ENCODE data around the gene IDH3B. TPM values are rescaled to one million over a fixed set of nuclear protein-coding genes. Genes with fewer than 3 reads are reported as not detected.
"Not testable (repeated sequence)": the region's sequence is repeated elsewhere in the genome, so short reads cannot be mapped to it uniquely, and the experiment has no call there.

Gene IDH3B
- total RNA-seq, 1 donor from 2014 or later, result 51.6 TPM

DNA sequence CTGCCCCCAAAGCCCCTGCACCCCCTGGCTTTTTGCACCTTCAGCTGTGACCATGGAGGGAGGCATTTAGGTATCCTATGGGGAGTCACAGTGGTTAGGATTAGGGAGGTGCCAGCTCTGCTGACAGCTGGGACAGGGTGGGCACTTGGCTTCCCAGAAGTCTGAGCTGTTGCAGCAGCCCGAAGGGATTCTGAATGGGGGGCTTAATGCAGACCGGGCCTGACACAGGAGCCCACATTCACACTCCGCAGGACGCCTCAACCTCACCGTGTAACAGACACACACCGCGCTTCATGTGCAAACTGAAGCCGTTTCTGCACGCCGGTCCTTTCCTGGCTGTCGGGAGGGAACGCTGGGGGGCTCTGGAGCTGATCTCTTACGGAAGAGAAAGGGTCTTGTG is 30.5 kb upstream of the IDH3B start:
- DNase-seq, result no peak

DNA sequence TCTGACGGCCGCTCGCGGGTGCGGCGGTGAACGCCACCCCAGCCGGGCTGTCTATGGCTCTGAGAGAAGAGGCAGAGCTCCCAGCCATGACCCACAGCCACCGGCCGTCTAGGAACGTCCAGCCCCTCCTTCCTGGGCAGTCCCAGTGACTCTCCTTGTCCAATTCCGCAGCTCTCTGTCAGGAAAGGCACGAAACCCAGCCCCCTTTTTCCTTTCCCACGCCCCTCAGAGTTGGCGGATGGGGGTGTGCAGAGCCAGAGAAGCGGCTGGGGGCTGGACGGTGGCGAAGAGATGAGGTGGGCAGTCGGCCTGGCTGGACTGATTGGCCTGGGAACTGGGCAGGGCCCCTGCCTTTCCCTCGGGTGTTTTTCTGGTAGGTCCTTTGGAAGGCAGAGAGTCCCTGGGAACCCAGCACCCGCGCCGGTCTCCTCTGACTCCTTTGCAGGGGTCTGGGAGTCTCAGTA is 30.0 kb upstream of the IDH3B start:
- no peak for DNase-seq

DNA sequence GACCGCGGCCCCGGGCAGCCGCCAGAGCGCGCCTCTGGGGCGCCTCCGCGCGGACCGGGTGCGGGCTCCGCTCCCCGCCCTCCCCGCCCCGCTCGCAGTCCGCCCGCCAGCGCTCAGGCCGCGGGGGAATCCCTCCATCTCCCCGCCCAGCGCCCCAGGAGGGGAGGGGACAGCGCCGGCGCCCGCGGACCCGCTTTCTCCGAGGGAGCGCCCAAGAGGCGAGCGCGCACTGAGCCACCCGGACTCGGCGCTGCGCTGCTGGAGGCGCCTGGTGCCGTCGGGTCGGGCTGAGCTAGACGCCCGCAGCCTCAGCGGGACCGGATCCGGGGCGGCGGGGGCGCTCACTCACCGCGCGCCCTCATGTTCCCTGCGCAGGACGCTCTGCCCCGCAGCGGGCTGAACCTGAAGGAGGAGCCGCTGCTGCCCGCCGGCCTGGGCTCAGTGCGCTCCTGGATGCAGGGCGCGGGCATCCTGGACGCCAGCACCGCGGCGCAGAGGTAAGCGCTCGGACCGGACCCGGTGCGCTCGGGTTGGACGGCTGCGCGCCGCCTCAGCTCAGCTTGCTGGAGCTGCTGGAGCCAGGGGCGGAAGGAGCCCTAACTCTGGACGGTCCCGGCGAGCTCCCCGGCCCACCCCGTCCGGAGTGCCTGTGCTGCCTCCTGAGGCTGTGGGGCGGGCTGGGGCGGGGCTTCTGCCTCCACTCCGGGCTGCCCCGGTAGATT is 29.4 kb upstream of the IDH3B start:
- no peak for DNase-seq

DNA sequence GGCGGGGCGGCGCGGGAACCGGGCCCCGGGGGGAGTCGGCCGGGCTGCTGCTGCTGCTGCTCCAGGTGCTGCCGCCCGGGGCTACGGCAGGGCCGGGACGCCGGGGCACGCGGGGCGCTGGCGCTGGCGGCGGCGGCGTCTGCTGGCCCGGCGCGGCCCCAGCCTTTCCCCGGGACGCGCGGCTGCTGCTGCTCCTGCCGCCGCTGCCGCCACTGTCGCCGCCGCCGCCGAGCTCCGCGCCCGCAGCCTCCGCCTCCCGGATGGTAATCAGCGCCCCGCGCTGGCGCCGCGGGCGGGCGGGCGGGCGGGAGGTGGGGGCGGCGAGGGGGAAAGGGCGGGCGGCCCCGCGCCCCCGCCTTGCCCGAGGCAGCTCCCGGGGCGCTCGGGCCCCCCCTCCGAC is 28.9 kb upstream of the IDH3B start:
- DNase-seq, result no peak

DNA sequence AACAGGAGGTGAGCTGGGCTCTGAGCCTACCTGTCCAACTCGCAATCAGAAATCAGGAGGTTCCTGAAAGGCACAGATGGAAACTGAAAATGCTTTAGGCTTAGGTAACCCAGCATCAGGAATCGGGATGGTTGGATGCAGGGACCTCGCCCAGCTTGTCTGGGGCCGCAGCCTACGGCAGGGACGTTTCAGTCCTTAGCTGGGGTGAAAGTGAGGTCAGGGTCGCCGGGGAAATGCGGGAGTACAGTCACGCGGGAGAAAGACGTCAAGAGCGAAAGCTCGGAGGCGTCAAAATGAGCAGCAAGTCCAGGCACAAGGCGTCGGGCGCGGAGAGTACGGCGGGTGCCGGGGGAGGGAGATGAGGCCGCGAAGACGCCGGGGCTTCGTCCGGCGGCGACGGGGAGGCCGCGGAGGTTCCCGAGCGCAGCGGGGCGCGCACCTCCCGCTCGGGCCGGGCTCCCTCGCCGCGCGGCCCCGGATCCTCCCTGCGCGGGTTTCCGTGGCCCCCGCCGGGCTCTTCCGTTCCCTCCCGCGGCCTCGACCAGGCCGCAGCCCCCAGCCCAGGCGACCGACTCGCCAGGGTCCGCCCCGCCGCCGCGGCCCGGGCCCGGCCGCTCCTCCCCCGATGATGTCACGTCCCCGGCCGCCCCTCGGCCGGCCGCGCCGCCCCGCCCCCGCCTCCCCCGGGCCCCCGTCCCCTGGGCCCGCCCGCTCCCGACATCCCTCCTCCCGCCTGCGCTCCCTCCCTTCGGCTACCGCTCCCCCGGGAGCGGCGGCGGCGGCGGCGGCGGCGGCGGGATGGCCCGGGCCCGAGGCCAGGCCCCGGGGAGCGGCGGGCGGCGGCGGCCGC is 28.2 kb upstream of the IDH3B start, which contains the start of gene EBF4:
EBF4 (plus strand) TSS at position 745 of the 850 bp plus-strand sequence. CDS start 866 bp downstream, outside the sequence.
- no peak for DNase-seq

DNA sequence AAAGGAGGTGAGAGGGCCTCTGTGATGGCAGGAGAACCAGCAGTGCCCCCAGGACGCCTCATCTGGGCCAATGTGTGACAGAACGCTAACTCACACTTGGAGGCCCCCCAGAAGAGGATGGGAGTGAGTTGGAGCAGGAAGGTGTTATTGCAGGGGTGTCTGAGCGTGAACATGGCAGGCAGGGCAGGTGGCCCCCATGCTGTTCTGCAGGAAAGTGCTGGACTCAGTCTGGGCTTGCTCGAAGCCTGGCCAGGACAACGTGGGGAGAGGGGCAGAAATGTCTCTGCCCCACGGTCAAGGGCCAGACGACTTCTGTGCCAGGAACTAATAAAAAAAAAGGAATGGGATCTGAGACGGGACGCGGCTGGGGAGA is 27.6 kb upstream of the IDH3B start:
- no peak for DNase-seq

DNA sequence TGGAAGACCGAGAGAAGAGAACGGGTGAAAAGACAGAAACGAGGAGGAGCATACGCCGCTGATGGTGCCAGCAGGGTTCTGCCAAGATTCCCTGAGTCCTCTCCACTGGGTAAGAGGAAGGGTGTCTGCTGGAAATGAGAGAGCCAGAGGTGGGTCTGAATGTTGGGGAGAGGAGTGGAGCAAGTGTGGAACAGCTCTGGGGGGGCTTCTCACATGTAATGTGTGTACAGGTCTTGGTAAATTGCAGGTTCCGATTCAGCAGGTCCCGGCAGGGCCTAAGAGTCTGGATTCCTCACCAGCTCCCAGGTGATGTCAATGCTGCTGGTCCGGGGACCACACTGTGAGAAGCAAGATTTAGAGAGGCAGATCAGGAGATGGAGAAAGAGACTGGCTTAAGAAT is 27.1 kb upstream of the IDH3B start:
- DNase-seq, result no peak

DNA sequence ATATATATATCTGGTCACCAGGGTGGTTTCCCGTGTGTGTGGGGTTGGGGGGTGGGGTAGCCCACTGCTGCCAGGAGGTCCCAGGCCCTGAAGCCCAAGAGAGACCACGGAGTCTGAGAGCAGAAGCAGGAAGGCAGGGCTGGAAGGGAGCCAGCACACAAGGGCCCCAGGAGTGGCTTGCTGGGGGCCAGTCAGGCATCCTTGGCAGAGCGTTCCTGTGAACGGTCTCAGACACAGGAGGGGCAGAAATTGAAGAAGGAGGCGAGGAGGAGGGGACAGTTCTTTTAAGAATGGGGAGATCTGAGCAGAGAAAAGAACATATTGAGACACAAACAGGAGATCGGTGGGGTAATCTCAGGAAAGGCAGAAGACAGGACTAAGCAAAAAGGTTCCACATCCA is 26.7 kb upstream of the IDH3B start:
- DNase-seq, result no peak

DNA sequence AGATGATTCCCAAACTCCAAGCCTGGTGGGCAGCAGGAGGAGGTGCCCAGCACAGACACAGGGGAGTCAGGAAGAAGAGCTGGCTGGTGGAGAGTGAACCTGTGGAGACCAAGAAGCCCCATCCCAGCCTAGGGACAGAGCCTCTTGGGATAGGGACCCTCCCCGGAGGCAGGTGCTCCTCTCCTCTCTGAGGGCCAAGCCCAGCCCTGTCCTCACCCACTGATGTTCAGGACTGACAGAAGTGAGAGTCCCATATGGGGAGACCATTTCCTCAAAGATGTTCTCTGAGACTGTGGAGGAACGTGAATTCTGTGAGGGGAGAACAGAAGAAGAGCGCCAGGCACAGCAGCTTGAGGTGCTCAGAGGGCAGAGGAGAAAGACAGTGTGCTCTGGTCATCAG is 26.2 kb upstream of the IDH3B start:
- DNase-seq, result no peak

DNA sequence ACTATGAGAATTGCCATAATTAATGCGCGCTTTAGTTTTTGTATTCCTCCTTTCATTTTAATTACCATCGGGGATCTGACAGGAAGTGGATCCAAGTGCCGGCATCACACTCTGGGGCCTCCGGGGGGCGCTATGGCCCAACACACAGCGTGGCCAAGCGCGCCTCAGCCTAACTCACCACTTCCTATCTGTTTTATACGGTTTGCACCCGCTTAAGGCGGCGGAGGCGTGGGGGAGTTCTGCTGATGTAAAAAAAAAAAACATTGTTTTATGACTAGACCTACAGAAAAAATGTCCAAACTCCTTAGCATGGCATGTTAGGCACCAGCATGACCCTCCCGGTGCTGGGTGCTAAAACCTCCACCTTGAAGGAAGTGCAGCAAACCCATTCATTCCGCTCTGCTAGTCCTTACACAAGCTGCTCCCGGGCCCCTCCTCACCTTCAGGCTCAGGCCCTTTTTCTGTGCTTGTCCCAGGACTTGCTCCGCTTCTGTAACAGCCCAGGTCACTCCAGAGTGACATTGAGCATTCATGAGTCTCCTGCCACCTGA is 24.1 kb upstream of the IDH3B start:
- peak; percentile 23 for DNase-seq

DNA sequence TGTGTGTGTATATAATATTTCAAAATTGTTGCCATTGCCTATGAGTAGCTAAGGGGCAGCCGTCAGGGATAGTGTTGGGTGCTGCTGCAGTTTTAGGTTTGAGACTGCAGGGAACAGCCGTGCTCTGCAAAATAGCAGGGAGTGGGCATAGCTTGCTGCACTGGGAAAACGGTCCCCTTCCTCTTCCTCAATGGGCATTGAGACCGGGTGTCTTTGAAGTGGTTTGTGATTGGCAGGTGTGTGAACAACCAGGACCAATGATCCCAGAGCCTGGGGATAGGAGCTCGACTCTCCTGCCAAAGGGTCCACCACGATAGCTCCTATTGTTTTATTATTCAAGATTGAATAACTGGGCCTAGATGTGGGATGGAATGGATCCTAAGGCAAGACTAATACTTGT is 23.5 kb upstream of the IDH3B start:
- DNase-seq, result no peak

DNA sequence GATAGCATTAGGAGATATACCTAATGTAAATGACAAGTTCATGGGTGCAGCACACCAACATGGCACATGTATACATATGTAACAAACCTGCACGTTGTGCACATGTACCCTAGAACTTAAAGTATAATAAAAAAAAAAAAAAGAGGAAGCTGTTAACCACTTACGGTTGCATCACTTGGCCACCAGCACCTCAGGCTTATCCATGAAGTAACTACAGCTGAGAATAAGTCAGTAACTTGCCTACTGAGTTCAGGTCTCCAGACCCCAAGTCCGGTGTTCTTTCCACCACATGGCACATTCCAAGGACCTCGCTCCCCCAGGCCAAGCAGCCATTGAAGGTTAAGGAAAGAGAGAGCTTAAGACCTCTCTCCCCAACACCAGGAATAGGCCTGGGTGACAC is 20.8 kb upstream of the IDH3B start:
- DNase-seq, result not testable (repeated sequence)

DNA sequence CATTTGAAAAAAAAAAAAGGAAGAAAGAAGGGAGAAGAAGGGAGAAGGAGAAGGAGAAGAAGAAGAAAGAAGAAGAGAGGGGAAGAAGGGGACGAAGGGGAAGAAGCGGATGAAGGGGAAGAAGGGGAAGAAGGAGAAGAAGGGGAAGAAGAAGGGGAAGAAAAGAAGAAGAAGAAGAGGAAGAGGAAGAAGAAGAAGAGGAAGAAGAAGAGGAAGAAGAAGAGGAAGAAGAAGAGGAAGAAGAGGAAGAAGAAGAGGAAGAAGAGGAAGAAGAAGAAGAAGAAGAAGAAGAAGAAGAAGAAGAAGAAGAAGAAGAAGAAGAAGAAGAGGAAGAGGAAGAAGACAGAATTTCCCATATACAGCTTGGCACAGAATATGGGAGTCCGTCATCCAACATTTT is 18.0 kb upstream of the IDH3B start:
- not testable (repeated sequence) for DNase-seq

DNA sequence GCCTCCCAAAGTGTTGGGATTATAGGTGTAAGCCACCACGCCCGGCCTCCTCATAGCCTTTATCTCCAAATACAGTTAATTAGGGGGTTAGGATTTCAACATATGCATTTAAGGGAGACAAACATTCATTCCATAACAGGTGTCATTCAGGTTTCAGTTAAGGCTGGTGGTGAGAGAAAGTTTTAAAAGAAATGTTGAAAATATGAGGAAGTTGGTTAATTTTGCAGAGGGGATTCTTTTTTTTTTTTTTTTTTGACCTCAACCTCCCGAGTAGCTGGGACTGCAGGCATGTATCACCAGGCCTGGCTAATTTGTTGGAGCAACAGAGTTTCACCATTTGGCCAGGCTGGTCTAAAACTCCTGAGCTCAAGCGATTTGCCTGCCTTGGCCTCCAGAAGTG is 16.0 kb upstream of the IDH3B start:
- DNase-seq, result no peak

DNA sequence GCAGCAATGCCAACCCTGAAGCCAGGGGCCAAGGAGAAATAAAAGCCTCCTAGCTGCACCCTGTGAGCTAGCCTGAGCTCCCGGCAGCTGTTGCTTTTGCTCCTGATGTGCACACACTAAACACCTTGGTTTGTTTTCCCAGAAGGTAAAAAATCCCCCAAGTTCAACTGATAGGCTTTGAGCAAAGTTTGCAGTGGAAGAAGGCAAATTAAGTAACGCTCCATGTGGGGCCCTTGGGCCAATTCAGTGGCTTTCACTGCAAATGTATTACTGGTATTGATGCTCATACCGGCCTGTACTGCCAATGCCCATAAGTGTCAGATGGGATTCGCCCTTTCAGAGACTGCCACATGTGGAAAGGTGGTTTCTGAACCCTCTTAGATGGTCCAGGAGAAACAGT is 9.4 kb upstream of the IDH3B start:
- DNase-seq, result no peak

DNA sequence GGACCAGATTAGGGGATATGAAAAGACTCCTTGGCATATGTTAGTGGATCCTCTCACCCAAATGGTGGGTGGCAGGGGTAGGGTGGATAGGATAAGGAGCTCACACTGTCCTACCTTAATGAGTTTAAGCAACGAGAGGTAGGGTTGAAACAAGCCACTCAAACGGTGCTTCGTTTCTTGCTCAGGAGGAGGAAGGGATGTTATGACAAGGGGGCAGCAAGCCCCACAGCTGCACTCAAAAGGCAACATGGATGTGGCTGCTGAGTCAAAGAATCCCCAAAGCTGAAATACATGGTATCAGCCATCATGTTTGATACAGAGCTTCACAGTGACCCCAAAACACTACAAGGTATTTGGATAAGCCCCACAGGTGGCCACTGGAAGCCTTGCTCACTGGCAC is 8.4 kb upstream of the IDH3B start:
- no peak for DNase-seq

DNA sequence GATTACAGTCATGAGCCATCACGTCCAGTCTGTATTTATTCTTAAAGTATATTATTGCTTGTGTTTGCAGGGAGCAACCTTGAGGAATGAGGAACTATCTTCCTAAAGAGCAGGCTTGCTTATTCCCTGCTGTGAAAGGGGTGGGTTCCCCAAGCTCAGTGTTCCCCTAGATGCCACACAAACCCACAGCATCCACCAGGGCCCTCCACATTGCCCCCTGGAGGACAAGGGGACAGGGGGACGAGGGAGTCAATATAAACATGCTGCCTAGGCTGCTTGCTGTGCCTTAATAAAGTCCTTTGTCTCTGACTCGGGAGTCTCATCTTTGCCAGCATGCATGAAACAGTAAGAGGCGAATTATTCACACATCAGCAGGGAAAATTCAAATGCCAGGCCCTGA is 8.0 kb upstream of the IDH3B start:
- DNase-seq, result no peak

DNA sequence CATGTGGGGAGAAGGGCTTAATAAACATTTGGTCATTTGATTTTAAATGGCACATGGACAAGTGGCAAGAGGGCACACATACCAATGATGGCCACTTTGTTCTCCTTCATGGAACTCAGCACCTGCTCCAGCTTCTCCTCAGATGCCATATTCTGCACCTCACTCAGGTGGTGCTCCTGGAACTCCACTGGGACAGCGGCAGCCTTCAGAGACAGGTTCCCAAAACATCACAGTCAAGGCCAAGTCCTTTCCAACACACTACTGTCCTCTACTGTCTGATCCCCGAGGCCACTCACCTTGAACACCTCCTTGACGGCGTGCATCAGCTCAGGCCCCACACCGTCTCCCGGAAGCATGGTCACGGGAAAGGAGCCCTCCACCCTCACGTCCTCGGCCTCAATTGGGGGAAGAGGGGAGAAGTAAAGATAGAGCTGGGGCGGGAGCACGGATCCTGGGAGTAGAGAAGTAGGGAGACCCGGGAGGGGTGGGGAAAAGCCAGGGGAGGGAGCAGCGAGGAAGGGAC is 591 bp downstream of the IDH3B start:
- DNase-seq, result no peak

DNA sequence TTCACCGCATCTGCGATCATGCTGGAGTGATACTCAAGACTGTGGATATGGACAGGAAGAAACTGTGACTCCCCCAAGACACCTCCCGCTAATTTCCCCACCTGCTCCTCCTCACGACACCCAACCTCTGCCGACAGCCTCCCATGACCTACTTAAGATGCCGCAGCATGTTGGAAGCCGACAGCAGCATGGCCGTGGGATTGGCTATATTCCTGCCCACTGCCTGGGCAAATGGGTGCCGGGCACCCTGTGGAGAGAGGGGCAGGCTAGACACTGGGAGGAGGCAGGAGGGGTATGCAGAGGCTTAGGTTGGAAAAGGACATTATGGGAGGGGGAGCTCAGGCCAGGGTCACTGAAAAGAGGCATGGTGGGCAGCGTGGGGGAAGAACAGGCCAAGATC is 4.5 kb downstream of the IDH3B start:
- no peak for DNase-seq

DNA sequence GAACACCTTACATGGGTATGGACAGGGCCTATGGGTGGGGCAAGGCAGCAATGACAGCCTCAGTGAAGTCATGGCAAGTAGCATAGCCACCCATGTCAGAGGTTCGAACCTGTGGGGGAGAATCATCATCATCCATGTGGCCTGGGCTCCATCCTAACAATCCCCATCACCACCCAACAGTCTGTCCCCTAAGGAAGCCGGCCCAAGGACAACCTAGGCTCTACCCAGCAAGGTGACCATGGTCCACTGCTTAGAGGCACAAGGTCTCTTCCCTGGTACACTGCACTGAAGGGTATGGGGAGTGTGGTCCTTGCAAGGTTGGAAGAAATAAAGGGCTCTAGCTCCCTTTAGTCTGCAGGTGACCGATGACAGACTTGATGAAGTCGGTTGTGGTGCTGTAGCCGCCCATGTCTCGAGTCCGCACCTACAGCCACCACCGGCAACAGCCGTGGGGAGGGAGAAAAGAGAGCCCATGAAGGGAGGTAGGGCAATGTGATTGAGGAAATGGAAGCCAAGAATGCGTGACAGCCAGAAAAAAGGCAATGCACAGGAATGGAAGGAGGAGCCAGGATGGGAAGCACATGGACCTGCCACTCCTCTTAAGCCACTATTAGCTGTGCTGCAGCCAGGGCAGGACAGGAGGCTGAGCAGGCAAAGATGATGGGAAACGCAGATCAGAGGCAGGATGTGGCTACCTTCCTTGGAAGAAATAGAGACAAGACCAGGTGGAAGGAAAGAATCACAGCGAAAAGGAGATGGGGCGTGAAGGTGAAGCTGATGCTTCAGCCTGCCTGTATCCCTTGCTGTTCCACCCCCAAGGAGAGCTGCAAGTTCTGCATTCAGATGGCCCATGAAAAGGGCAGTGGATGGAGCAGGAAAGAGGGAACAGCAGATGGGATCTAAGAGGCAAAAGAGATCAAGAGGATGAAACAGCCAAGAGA is 5.3 kb downstream of the IDH3B start:
- no peak for DNase-seq

DNA sequence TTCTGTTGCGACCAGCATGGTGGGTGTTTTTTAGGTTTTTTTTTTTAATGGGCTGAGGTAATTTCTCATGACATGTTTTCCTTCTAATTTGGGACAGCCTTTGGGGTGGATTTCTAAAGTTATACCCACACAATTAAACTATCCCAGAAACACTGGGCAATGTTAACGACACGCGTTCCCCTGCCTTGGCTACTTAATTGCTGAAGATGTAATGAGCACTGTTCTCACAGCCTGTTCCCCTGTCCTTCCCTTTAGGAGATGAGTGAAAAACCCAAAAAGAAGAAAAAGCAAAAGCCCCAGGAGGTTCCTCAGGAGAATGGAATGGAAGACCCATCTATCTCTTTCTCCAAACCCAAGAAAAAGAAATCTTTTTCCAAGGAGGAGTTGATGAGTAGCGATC is 6.3 kb downstream of the IDH3B start:
- no peak for DNase-seq

DNA sequence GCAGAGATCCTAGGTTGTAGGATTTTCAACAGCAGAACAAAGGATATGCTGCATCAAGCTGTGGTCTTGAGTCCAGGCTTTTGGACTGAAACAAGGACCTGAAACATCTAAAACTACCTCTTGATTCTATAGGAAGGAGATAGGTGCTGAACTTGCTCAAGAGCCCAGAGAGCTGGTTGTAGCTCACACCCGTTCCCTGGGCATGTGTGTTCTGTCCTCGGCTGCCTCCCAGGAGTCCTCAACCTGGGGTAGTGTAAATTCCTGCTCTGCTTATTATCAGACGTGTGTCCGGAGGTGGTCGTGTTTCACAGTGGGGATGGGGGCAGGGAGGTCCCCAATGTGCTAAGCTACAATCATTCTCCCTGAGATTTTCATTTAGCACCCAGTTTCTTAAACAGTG is 6.8 kb downstream of the IDH3B start:
- no peak for DNase-seq

Measured in occipital lobe (tissue), 2 donors.